K562 (cell line): ENCODE results near the gene NECTIN4. TPM values are rescaled to one million over a fixed set of nuclear protein-coding genes. Genes with fewer than 3 reads are reported as not detected.

Experiments
- NRF1 ChIP-seq, 2 experiments: fragments of 450-650 bp; IDR thresholded peaks in 1 of 2; conservative IDR thresholded peaks in 1 of 2; 2 replicates each; pipeline ENCODE4 v1.6.1; 2014; ENCODE audit warnings: mild to moderate bottlenecking in 2 of 2
- POLR2A ChIP-seq: fragments of 450-650 bp; conservative IDR thresholded peaks from 2 replicates; pipeline ENCODE4 v1.6.1; 2016
- POLR2AphosphoS2 ChIP-seq: IDR thresholded peaks from 2 replicates; pipeline ENCODE4 v1.6.1; 2012; ENCODE audit warnings: low read length, improper control_type of control experiment
- POLR2B ChIP-seq: fragments of 450-650 bp; IDR thresholded peaks from 2 replicates; pipeline ENCODE4 v1.6.1; 2018; ENCODE audit warnings: low read depth; ENCODE audit not compliant: partially characterized antibody
- RCOR1 ChIP-seq, 2 experiments: IDR thresholded peaks; 2 replicates each; pipeline ENCODE4 v1.6.1; 2012; ENCODE audit warnings: low read depth in 2 of 2, low read length in 2 of 2, borderline replicate concordance in 1 of 2, improper control_type of control experiment in 1 of 2
- SMAD1 ChIP-seq: fragments of 150-350 bp; IDR thresholded peaks from 2 replicates; pipeline ENCODE4 v1.6.1; 2014; ENCODE audit warnings: low read length, low read depth; ENCODE audit not compliant: partially characterized antibody
- SUPT5H ChIP-seq: fragments of 450-650 bp; IDR thresholded peaks from 2 replicates; pipeline ENCODE4 v1.6.1; 2016
- WHSC1 ChIP-seq: IDR thresholded peaks from one replicate; pipeline ENCODE4 v1.6.1; 2012; ENCODE audit warnings: low read length, control low read depth, inconsistent platforms
- YY1 ChIP-seq, 3 experiments: IDR thresholded peaks; 2 replicates each; pipeline ENCODE4 v1.6.1; 2011; ENCODE audit warnings: low read length in 2 of 3, mild to moderate bottlenecking in 2 of 3, moderate library complexity in 2 of 3, borderline replicate concordance in 1 of 3, control low read depth in 1 of 3, low read depth in 1 of 3; ENCODE audit not compliant: insufficient read depth in 3 of 3, insufficient replicate concordance in 2 of 3, control insufficient read depth in 1 of 3, insufficient read length in 1 of 3; ENCODE audit errors: extremely low read depth in 1 of 3
- ZKSCAN3 ChIP-seq: fragments of 250-450 bp; sonication (Bioruptor Pico); IDR thresholded peaks from 2 replicates; pipeline ENCODE4 v1.4.0; 2020
- polyA plus RNA-seq, 8 experiments: library from polyadenylated mRNA; depleted of rRNA in 4 of 8; stranded (reverse) in 5 of 8; unstranded in 3 of 8; fragments of >200 nt; fragmentation: Nextera tagmentation in 2 of 8; fragmentation: Illumina TruSeq in 1 of 8; extraction: Ambion mirVana in 2 of 8; extraction: Trizol in 1 of 8; gene quantifications; 2 replicates each; pipeline versions ENCODE4 v1.2.1 to v1.2.3, GENCODE V29; 2011 to 2014; ENCODE audit warnings: inconsistent platforms in 1 of 8, missing spikeins in 1 of 8
- total RNA-seq, 7 experiments: library from RNA; depleted of rRNA in 6 of 7; stranded (reverse); fragments of >200 nt in 6 of 7; fragmentation: Illumina TruSeq in 2 of 7; extraction: Trizol in 2 of 7; gene quantifications; 2 replicates each; pipeline versions ENCODE4 v1.2.1 to v1.2.3, GENCODE V29; 2011 to 2021; ENCODE audit warnings: low replicate concordance in 1 of 7
- TF ChIP-seq, protein P1 (sequence below): fragments of 450-650 bp; IDR thresholded peaks from 2 replicates; pipeline ENCODE4 v1.7.1; 2018; ENCODE audit warnings: mild to moderate bottlenecking, low read depth; ENCODE audit not compliant: partially characterized antibody
- TF ChIP-seq, protein P2 (sequence below): fragments of 450-650 bp; IDR thresholded peaks from 2 replicates; pipeline ENCODE4 v1.6.1; 2016
- TF ChIP-seq, protein P3 (sequence below): fragments of 450-650 bp; formaldehyde crosslinking; conservative IDR thresholded peaks from 2 replicates; pipeline ENCODE4 v1.4.0; 2022; ENCODE audit warnings: mild to moderate bottlenecking, missing genetic modification characterization
- TF ChIP-seq, protein P4 (sequence below): fragments of 250-450 bp; sonication (Bioruptor Pico); IDR thresholded peaks from 2 replicates; pipeline ENCODE4 v1.8.0; 2021; ENCODE audit warnings: moderate library complexity, mild to moderate bottlenecking, inconsistent platforms

Gene NECTIN4
- total and polyA plus RNA-seq, 9 of the 15 experiments (the other 6 are each of a cell fraction or from before 2014, with no cell fraction given) = 0.01 to 0.09 TPM; not detected in 7

DNA sequence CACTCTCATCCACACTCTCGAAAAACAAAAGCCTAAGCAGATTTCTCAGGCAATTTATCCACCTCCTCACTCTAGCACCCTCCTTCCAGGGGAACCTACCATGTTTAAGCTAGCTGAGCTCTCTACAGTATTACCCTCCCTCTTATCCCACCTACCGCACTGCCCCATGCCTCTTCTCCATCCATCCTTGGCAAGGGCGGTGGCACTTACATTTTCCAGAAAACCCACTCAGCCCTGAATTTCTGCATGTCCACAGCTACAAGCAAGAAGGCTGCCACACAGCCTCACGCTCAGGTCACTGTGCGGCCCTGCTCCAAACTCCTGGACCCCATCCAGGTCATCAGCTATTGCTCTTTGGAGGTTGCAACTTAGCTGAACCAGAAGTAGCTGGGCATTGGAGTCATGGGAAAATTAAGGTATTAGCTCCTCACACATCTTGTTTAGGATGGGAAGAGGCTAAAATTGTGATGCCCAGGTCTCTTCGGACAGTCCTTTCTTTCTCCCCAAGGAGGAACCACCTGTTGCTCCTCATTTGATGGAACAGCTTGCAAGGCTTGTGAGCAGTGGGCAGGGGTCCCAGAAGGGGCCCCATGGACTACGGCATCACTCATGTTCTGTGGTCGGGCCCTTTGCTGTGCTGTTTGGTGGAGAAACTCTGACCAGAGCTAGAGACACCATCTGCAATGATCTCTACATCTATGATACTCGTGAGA lies 9.9 kb upstream of the NECTIN4 start (continued):
- TF ChIP-seq YY1 (IDR thresholded peaks at IDR 0.05; ENCODE audit: borderline replicate concordance in 1 of 3, control insufficient read depth in 1 of 3, extremely low read depth in 1 of 3, insufficient read depth in 3 of 3, insufficient read length in 1 of 3, insufficient replicate concordance in 2 of 3, low read depth in 1 of 3, low read length in 2 of 3) (no peak), SMAD1 (no peak), POLR2A (peak; percentile 57; the same call in 1 of the 2 replicates), POLR2B (peak; percentile 49), POLR2AphosphoS2 (peak; percentile 55; the same call in 1 of the 2 replicates), RCOR1 (IDR thresholded peaks at IDR 0.05; ENCODE audit: borderline replicate concordance in 1 of 2, low read depth in 2 of 2, low read length in 2 of 2) (no peak), ZKSCAN3 (CRISPR knock-in tag) (no peak), NRF1 (conservative IDR thresholded peaks at IDR 0.05 in 1 of 2, IDR thresholded peaks at IDR 0.05 in 1 of 2) (no peak), SUPT5H (peak; percentile 56), WHSC1 (no peak)
- TF ChIP-seq, protein P1, sequence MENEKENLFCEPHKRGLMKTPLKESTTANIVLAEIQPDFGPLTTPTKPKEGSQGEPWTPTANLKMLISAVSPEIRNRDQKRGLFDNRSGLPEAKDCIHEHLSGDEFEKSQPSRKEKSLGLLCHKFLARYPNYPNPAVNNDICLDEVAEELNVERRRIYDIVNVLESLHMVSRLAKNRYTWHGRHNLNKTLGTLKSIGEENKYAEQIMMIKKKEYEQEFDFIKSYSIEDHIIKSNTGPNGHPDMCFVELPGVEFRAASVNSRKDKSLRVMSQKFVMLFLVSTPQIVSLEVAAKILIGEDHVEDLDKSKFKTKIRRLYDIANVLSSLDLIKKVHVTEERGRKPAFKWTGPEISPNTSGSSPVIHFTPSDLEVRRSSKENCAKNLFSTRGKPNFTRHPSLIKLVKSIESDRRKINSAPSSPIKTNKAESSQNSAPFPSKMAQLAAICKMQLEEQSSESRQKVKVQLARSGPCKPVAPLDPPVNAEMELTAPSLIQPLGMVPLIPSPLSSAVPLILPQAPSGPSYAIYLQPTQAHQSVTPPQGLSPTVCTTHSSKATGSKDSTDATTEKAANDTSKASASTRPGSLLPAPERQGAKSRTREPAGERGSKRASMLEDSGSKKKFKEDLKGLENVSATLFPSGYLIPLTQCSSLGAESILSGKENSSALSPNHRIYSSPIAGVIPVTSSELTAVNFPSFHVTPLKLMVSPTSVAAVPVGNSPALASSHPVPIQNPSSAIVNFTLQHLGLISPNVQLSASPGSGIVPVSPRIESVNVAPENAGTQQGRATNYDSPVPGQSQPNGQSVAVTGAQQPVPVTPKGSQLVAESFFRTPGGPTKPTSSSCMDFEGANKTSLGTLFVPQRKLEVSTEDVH = peak; percentile 31
- TF ChIP-seq, protein P2, sequence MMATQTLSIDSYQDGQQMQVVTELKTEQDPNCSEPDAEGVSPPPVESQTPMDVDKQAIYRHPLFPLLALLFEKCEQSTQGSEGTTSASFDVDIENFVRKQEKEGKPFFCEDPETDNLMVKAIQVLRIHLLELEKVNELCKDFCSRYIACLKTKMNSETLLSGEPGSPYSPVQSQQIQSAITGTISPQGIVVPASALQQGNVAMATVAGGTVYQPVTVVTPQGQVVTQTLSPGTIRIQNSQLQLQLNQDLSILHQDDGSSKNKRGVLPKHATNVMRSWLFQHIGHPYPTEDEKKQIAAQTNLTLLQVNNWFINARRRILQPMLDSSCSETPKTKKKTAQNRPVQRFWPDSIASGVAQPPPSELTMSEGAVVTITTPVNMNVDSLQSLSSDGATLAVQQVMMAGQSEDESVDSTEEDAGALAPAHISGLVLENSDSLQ = no peak
- TF ChIP-seq, protein P3, sequence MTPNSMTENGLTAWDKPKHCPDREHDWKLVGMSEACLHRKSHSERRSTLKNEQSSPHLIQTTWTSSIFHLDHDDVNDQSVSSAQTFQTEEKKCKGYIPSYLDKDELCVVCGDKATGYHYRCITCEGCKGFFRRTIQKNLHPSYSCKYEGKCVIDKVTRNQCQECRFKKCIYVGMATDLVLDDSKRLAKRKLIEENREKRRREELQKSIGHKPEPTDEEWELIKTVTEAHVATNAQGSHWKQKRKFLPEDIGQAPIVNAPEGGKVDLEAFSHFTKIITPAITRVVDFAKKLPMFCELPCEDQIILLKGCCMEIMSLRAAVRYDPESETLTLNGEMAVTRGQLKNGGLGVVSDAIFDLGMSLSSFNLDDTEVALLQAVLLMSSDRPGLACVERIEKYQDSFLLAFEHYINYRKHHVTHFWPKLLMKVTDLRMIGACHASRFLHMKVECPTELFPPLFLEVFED = peak; percentile 4; the same call in 1 of the 2 replicates
- TF ChIP-seq, protein P4, sequence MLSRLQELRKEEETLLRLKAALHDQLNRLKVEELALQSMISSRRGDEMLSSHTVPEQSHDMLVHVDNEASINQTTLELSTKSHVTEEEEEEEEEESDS (CRISPR knock-in tag) = no peak
